Left renal pelvis (tissue), 4 donors: ENCODE data around the gene PBX3. TPM values are rescaled to one million over a fixed set of nuclear protein-coding genes. Genes with fewer than 3 reads are reported as not detected.

Source experiments
- DNase-seq, 4 donors: peaks; one replicate each; pipeline ENCODE4 v3.0.0-alpha.2; 2013; ENCODE audit warnings: low read depth in 4 of 4, low spot score in 3 of 4
- polyA plus RNA-seq, 4 donors: library from polyadenylated mRNA; unstranded; fragments of 120-200 nt; gene quantifications; one replicate each; pipeline ENCODE4 v1.2.1, GENCODE V29; 2013; ENCODE audit not compliant: insufficient read length in 4 of 4

PBX3 gene
- polyA plus RNA-seq, 4 donors = 23.1 to 35.0 (median 27.4) TPM

GRCh38 chr9:125748446-125749099 lies 1.4 kb downstream of the PBX3 start:
- no peak for DNase-seq

- no peak for DNase-seq
These were observed 2.2 kb downstream of the PBX3 start for GRCh38 chr9:125749287-125749935.

- no peak for DNase-seq
These were observed 2.9 kb downstream of the PBX3 start for GRCh38 chr9:125749951-125750626.

GRCh38 chr9:125750627-125751011 lies 3.4 kb downstream of the PBX3 start:
- DNase-seq = no peak

GRCh38 chr9:125752070-125752628 lies 5.0 kb downstream of the PBX3 start:
- no peak for DNase-seq

GRCh38 chr9:125754096-125754495 lies 6.9 kb downstream of the PBX3 start:
- DNase-seq = no peak

GRCh38 chr9:125755340-125755739 lies 8.2 kb downstream of the PBX3 start:
- DNase-seq = no peak

GRCh38 chr9:125756518-125756917 lies 9.3 kb downstream of the PBX3 start:
- DNase-seq = no peak

- no peak for DNase-seq
These were observed 10.7 kb downstream of the PBX3 start for GRCh38 chr9:125757834-125758233.

- no peak for DNase-seq
These were observed 12.0 kb downstream of the PBX3 start for GRCh38 chr9:125758986-125759763.

GRCh38 chr9:125759764-125760129 lies 12.6 kb downstream of the PBX3 start:
- DNase-seq = no peak

GRCh38 chr9:125760537-125760936 lies 13.4 kb downstream of the PBX3 start:
- DNase-seq = no peak

- no peak for DNase-seq
These were observed 14.7 kb downstream of the PBX3 start for GRCh38 chr9:125761676-125762450.

GRCh38 chr9:125763394-125763801 lies 16.2 kb downstream of the PBX3 start:
- DNase-seq = no peak

GRCh38 chr9:125764198-125764597 lies 17.0 kb downstream of the PBX3 start:
- no peak for DNase-seq

GRCh38 chr9:125766468-125767221 lies 19.5 kb downstream of the PBX3 start:
- no peak for DNase-seq

- DNase-seq = no peak
These were observed 20.2 kb downstream of the PBX3 start for GRCh38 chr9:125767349-125767748.

- DNase-seq = no peak
These were observed 21.6 kb downstream of the PBX3 start for GRCh38 chr9:125768803-125769202.

- DNase-seq = no peak
These were observed 23.9 kb downstream of the PBX3 start for GRCh38 chr9:125771037-125771436.
